Stimulated activated CD8-positive, alpha-beta memory T cell treated with anti-CD3 and anti-CD28 coated beads, Interleukin-12 subunit alpha, Interleukin-12 subunit beta, amount 100 ng/mL, for 1 hour (primary cell): ENCODE measurements around the gene SLC39A1.

Source experiments
- DNase-seq: peaks from one replicate; pipeline ENCODE4 v3.0.0-alpha.2; 2020; ENCODE audit warnings: low read depth

The SLC39A1 gene

GRCh38 chr1:153976819-153977249, 13.5 kb upstream of the SLC39A1 start:
- DNase-seq: no peak

- DNase-seq: no peak
These were observed 10.2 kb upstream of the SLC39A1 start for GRCh38 chr1:153973525-153973924.

- DNase-seq: no peak
These were observed 9.7 kb upstream of the SLC39A1 start for GRCh38 chr1:153973071-153973470.

- DNase-seq: no peak
These were observed 7.0 kb upstream of the SLC39A1 start for GRCh38 chr1:153970346-153970745.

- no peak for DNase-seq
These were observed 5.6 kb upstream of the SLC39A1 start for GRCh38 chr1:153968972-153969371.

GRCh38 chr1:153968408-153968807, 5.1 kb upstream of the SLC39A1 start:
- no peak for DNase-seq

- no peak for DNase-seq
These were observed 4.6 kb upstream of the SLC39A1 start for GRCh38 chr1:153968000-153968363.

DNA sequence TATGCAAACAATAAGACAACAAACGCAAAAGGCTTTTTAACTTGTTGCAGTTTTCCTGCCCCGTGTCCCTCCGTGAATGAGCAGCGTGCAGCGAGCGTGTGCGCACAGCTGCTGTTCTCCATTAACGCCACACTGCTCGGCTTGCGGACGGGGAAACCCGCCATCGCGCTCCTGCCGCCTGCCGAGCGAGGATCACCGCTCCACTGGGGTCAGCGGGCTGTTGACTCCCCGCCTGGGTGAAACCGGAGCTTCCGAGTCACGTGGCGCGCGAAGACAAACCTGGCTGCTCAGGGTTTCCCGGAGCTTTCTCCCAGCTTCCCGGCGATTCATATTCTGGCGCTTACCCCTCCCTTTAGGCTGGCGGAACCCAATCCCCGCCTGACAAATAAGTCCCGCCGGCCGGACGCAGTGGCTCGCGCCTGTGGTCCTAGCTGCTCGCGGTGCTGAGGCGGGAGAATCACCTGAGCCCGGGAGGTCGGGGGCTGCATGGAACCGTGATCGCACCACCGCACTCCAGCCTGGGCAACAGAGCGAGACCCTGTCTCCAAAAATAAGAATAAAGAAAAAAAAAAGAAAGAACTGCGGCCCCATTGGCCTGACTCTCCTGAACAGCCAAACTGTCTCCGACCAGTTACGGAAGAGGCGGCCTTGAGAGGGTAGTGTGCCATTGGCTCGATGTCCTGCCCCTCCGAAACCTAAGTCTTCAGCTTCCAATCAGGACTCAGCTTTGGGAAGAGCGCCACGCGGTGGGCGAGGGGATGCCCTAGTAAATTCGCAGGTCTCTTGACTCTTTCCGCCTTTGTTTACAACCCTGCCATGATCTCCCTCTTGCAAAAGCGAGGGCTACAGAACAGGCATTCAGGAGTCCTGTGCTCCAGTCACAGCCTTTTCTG, 4.0 kb upstream of the SLC39A1 start, which contains the start of gene CREB3L4:
TSS of gene CREB3L4 (plus strand) at position 796 of the 893 bp plus-strand sequence. CDS start 624 bp downstream, outside the sequence.
- DNase-seq: peak; percentile 67

GRCh38 chr1:153963850-153964331, 554 bp upstream of the SLC39A1 start:
- no peak for DNase-seq

- DNase-seq: no peak
These were observed 978 bp downstream of the SLC39A1 start for GRCh38 chr1:153962088-153963029.

- DNase-seq: no peak
These were observed 1.9 kb downstream of the SLC39A1 start for GRCh38 chr1:153961421-153961820.

DNA sequence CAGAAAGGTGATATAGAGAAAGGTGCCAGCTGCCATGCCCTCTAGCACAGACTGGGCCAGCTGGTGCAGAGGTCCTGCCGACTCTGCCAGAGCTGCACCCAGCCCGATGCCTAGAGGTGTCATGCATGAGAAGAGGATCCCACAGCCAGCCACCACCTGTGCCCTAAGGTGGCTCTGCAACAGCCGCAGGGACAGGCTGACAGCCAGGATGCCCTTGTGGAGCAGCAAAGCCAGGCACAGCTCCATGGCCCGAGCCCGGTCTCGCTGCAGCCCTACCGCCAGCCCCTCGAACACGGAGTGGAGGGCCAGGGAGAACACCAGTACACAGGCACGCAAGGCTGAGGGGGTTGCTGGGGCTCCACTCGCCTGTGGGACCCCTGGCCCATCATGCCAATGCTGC, 3.1 kb downstream of the SLC39A1 start:
- no peak for DNase-seq

- DNase-seq: no peak
These were observed 3.9 kb downstream of the SLC39A1 start for GRCh38 chr1:153959454-153959853.

DNA sequence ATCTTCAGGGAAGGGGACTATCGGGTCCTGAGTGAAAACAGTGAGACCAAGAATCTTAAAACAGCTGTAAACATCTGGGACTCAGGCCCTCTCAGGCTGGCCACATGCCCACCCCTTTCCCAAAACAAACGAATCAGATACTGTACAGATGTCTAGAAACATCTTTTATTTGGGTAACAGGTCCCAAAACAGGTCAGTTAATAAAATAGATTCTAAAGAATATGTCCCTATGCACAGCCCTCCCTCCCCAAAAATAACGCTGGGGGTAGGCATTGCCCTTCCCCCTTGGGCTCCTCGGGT, 4.4 kb downstream of the SLC39A1 start:
- no peak for DNase-seq

GRCh38 chr1:153958111-153958960, 5.0 kb downstream of the SLC39A1 start, which contains the start of gene CRTC2:
Gene CRTC2 (minus strand): TSS chr1:153958612. CDS start chr1:153958497, 115 bp downstream.
- peak; percentile 96 for DNase-seq

DNA sequence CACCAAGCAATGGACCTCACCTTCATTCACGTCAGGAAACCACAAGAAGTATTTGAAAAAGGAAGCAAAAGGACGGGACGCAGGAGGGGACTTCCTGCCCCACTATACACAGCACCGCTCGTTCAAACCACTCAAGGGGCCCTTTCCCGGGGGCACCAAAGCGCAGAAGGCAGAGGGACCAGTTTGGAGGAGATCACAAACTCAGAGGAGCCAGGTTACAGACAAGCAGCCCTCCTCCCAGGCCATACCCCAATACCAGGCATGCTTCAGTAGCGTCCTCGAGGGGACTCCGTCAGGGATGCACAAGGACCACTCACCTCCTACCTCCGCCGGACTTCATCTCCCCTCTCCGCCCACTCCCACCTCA, 5.6 kb downstream of the SLC39A1 start:
- DNase-seq: no peak

GRCh38 chr1:153956997-153957715, 6.2 kb downstream of the SLC39A1 start:
- DNase-seq: no peak

- no peak for DNase-seq
These were observed 8.5 kb downstream of the SLC39A1 start for GRCh38 chr1:153954826-153955225.

DNA sequence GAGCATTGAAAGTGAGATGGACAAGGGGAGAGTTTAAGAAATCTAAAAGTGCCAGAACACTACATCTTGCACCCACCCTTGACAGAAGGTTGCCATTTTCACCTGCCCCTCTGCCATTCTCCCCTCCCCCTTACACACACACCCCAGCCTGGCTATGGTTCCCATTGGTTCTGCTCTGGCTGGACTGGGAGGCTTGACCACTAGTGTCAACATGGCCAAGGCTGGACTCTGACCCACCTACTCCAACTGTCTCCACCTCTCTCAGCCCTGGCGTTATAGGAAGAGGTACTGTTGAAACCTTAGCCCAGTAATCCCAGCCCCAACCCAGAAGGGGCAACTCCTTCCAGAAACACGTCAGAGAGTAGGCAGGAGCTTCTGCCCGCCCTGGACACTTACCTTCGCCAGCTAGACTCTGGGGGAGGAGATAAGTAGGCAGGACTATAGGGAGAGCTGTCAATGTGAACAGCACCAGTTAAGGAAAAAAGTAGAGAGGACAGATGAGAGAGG, 9.4 kb downstream of the SLC39A1 start:
- no peak for DNase-seq

GRCh38 chr1:153951801-153952200, 11.5 kb downstream of the SLC39A1 start:
- no peak for DNase-seq

- DNase-seq: no peak
These were observed 12.2 kb downstream of the SLC39A1 start for GRCh38 chr1:153951183-153951582.
